Activated naive CD4-positive, alpha-beta T cell treated with anti-CD3 and anti-CD28 coated beads, Interleukin-2, amount 50 U/mL, for 72 hours (primary cell): ENCODE data around the gene MARCHF3. TPM values are rescaled to one million over a fixed set of nuclear protein-coding genes. Genes with fewer than 3 reads are reported as not detected.
"Not testable (repeated sequence)": the region's sequence is repeated elsewhere in the genome, so short reads cannot be mapped to it uniquely, and the experiment has no call there.

ENCODE experiments used
- ATAC-seq, 2 donors: fragments of 150-1000 bp; cut with Tn5 transposase; 2 replicates each; pipeline ENCODE4 v1.10.0; 2021; ENCODE audit warnings: mild to moderate bottlenecking in 2 of 2, moderate library complexity in 2 of 2
- DNase-seq, 2 donors: peaks; one replicate each; pipeline ENCODE4 v3.0.0; 2021 to 2022; ENCODE audit warnings: low spot score in 2 of 2
- H3K27ac Mint-ChIP-seq, 2 donors: one replicate each; pipeline ENCODE4 v1.8.0; 2022; ENCODE audit warnings: mild to moderate bottlenecking in 2 of 2, mixed read lengths in 2 of 2
- H3K36me3 Mint-ChIP-seq, 2 donors: one replicate each; pipeline ENCODE4 v1.8.0; 2022; ENCODE audit warnings: mixed read lengths in 2 of 2
- H3K9me3 Mint-ChIP-seq, 2 donors: one replicate each; pipeline ENCODE4 v1.8.0; 2022; ENCODE audit warnings: mixed read lengths in 2 of 2
- total RNA-seq, 2 donors: library from RNA; stranded (reverse); gene quantifications; one replicate each; pipeline ENCODE4 v1.2.3, GENCODE V29; 2022

MARCHF3 gene
- total RNA-seq, 2 donors from 2014 or later = 4.8 to 10.5 TPM

- H3K36me3 Mint-ChIP-seq = peaks cover 0 to 6% of the 10 kb centered on the region in 2 donors
- peak; percentile 54 to 72 for ATAC-seq
- H3K9me3 Mint-ChIP-seq = no peaks in the 10 kb centered on the region
- DNase-seq = no peak
- peak overlapping the region in 1 of 2 donors; percentile 6 for H3K27ac Mint-ChIP-seq
Measured at GRCh38 chr5:126869005-126869451, 161.3 kb downstream of the MARCHF3 start.

GRCh38 chr5:126868338-126869004 is 161.9 kb downstream of the MARCHF3 start:
- H3K36me3 Mint-ChIP-seq = peaks cover 0 to 6% of the 10 kb centered on the region in 2 donors
- H3K27ac Mint-ChIP-seq = peak overlapping the region in 1 of 2 donors; percentile 6
- peak in 1 of 2 donors; percentile 22 for ATAC-seq

GRCh38 chr5:126866851-126867636 is 163.3 kb downstream of the MARCHF3 start:
- peaks cover 0 to 6% of the 10 kb centered on the region in 2 donors for H3K36me3 Mint-ChIP-seq
- DNase-seq (no peak), ATAC-seq (no peak)
- H3K27ac Mint-ChIP-seq = no peak overlapping the region
- no peaks in the 10 kb centered on the region for H3K9me3 Mint-ChIP-seq

More at GRCh38 chr5:126868338-126869004, 161.9 kb downstream of the MARCHF3 start:
- H3K9me3 Mint-ChIP-seq = no peaks in the 10 kb centered on the region
- DNase-seq = no peak

GRCh38 chr5:126865299-126865698 is 165.1 kb downstream of the MARCHF3 start:
- no peaks in the 10 kb centered on the region for H3K9me3 Mint-ChIP-seq
- H3K36me3 Mint-ChIP-seq = peaks cover 0 to under 1% of the 10 kb centered on the region in 2 donors
- H3K27ac Mint-ChIP-seq = no peak overlapping the region
- ATAC-seq (no peak), DNase-seq (no peak)

- no peak overlapping the region for H3K27ac Mint-ChIP-seq
- no peaks in the 10 kb centered on the region for H3K9me3 Mint-ChIP-seq
- DNase-seq (no peak), ATAC-seq (peak in 1 of 2 donors; percentile 29)
- H3K36me3 Mint-ChIP-seq = no peaks in the 10 kb centered on the region
Measured at GRCh38 chr5:126864042-126864688, 166.2 kb downstream of the MARCHF3 start.

- H3K27ac Mint-ChIP-seq = no peak overlapping the region
- ATAC-seq (no peak), DNase-seq (no peak)
- no peaks in the 10 kb centered on the region for H3K36me3 Mint-ChIP-seq
- no peaks in the 10 kb centered on the region for H3K9me3 Mint-ChIP-seq
Measured at GRCh38 chr5:126863402-126863801, 167.0 kb downstream of the MARCHF3 start.

GRCh38 chr5:126858441-126858840 is 171.9 kb downstream of the MARCHF3 start:
- Mint-ChIP-seq H3K36me3 (peaks cover 8 to 18% of the 10 kb centered on the region in 2 donors), H3K9me3 (no peaks in the 10 kb centered on the region), H3K27ac (no peak overlapping the region)
- ATAC-seq = no peak
- no peak for DNase-seq

- Mint-ChIP-seq H3K9me3 (no peaks in the 10 kb centered on the region), H3K27ac (no peak overlapping the region), H3K36me3 (peaks cover 8 to 25% of the 10 kb centered on the region in 2 donors)
- ATAC-seq (no peak), DNase-seq (no peak)
Measured at GRCh38 chr5:126857472-126858410, 172.6 kb downstream of the MARCHF3 start.

GRCh38 chr5:126855266-126855665 is 175.1 kb downstream of the MARCHF3 start:
- no peak for DNase-seq
- Mint-ChIP-seq H3K36me3 (peaks cover 8 to 32% of the 10 kb centered on the region in 2 donors), H3K9me3 (no peaks in the 10 kb centered on the region), H3K27ac (peak overlapping the region in 1 of 2 donors; percentile 42)
- peak in 1 of 2 donors; percentile 24 for ATAC-seq

- H3K9me3 Mint-ChIP-seq = no peaks in the 10 kb centered on the region
- DNase-seq (no peak), ATAC-seq (no peak)
- H3K27ac Mint-ChIP-seq = peak overlapping the region in 1 of 2 donors; percentile 42
- H3K36me3 Mint-ChIP-seq = peaks cover 8 to 32% of the 10 kb centered on the region in 2 donors
Measured at GRCh38 chr5:126854526-126855110, 175.7 kb downstream of the MARCHF3 start.

GRCh38 chr5:126853541-126854307 is 176.6 kb downstream of the MARCHF3 start:
- ATAC-seq = peak in 1 of 2 donors; percentile 61
- not testable (repeated sequence) for DNase-seq, H3K9me3 Mint-ChIP-seq
- Mint-ChIP-seq H3K27ac (peak overlapping the region; percentile 22 to 68), H3K36me3 (peaks cover 8 to 32% of the 10 kb centered on the region in 2 donors)

- ATAC-seq = no peak
- no peak for DNase-seq
- Mint-ChIP-seq H3K36me3 (peaks cover 8 to 32% of the 10 kb centered on the region in 2 donors), H3K9me3 (no peaks in the 10 kb centered on the region), H3K27ac (peak overlapping the region; percentile 65 to 68)
Measured at GRCh38 chr5:126852841-126853271, 177.5 kb downstream of the MARCHF3 start.

GRCh38 chr5:126852091-126852571 is 178.2 kb downstream of the MARCHF3 start:
- Mint-ChIP-seq H3K36me3 (peaks cover 8 to 32% of the 10 kb centered on the region in 2 donors), H3K9me3 (no peaks in the 10 kb centered on the region), H3K27ac (peak overlapping the region; percentile 29 to 68)
- ATAC-seq = peak; percentile 30 to 43
- DNase-seq = no peak

- ATAC-seq = no peak
- peak overlapping the region; percentile 55 to 68 for H3K27ac Mint-ChIP-seq
- peaks cover 8 to 32% of the 10 kb centered on the region in 2 donors for H3K36me3 Mint-ChIP-seq
- no peaks in the 10 kb centered on the region for H3K9me3 Mint-ChIP-seq
- no peak for DNase-seq
Measured at GRCh38 chr5:126851501-126852011, 178.8 kb downstream of the MARCHF3 start.
